Measurements from ENCODE around the gene QPCTL.
"Not testable (repeated sequence)": the region's sequence is repeated elsewhere in the genome, so short reads cannot be mapped to it uniquely, and the experiment has no call there.

QPCTL gene

GRCh38 chr19:45693106-45693788 is 781 bp downstream of the QPCTL start:
- Mint-ChIP-seq H3K4me1 (ENCODE audit: low read depth) (peaks cover 48% of the 10 kb centered on the region), H3K27ac (peak overlapping the region; percentile 100), H3K4me3 (peak overlapping the region; percentile 92), H3K9me3 (no peaks in the 10 kb centered on the region), H3K27me3 (no peaks in the 10 kb centered on the region), H3K36me3 (ENCODE audit: low read depth) (peaks cover 59% of the 10 kb centered on the region)

GRCh38 chr19:45701676-45702075 is 9.2 kb downstream of the QPCTL start:
- no peaks in the 10 kb centered on the region for H3K27me3 Mint-ChIP-seq
- H3K36me3 Mint-ChIP-seq (ENCODE audit: low read depth), result peaks cover 35% of the 10 kb centered on the region
- H3K9me3 Mint-ChIP-seq, result no peaks in the 10 kb centered on the region
- H3K4me3 Mint-ChIP-seq, result no peak overlapping the region
- peaks cover 7% of the 10 kb centered on the region for H3K4me1 Mint-ChIP-seq (ENCODE audit: low read depth)
- H3K27ac Mint-ChIP-seq, result no peak overlapping the region

- peaks cover 30% of the 10 kb centered on the region for H3K36me3 Mint-ChIP-seq (ENCODE audit: low read depth)
- H3K9me3 Mint-ChIP-seq, result no peaks in the 10 kb centered on the region
- no peak overlapping the region for H3K4me3 Mint-ChIP-seq
- H3K4me1 Mint-ChIP-seq (ENCODE audit: low read depth), result peaks cover 3% of the 10 kb centered on the region
- H3K27ac Mint-ChIP-seq, result peak overlapping the region; percentile 11
- H3K27me3 Mint-ChIP-seq, result no peaks in the 10 kb centered on the region
These were observed 12.6 kb downstream of the QPCTL start for GRCh38 chr19:45705115-45705514.

- H3K4me3 Mint-ChIP-seq, result no peak overlapping the region
- no peaks in the 10 kb centered on the region for H3K27me3 Mint-ChIP-seq
- no peaks in the 10 kb centered on the region for H3K9me3 Mint-ChIP-seq
- no peak overlapping the region for H3K27ac Mint-ChIP-seq
- H3K4me1 Mint-ChIP-seq (ENCODE audit: low read depth), result peaks cover 8% of the 10 kb centered on the region
- H3K36me3 Mint-ChIP-seq (ENCODE audit: low read depth), result peaks cover 36% of the 10 kb centered on the region
These were observed 13.4 kb downstream of the QPCTL start for GRCh38 chr19:45705710-45706415.

GRCh38 chr19:45710356-45711130 is 18.1 kb downstream of the QPCTL start:
- Mint-ChIP-seq H3K4me1 (ENCODE audit: low read depth) (peaks cover 15% of the 10 kb centered on the region), H3K27ac (peak overlapping the region; percentile 81), H3K36me3 (ENCODE audit: low read depth) (peaks cover 25% of the 10 kb centered on the region), H3K4me3 (no peak overlapping the region), H3K27me3 (no peaks in the 10 kb centered on the region), H3K9me3 (no peaks in the 10 kb centered on the region)

GRCh38 chr19:45711851-45712698 is 19.6 kb downstream of the QPCTL start:
- Mint-ChIP-seq H3K27me3 (no peaks in the 10 kb centered on the region), H3K4me3 (no peak overlapping the region), H3K36me3 (ENCODE audit: low read depth) (peaks cover 25% of the 10 kb centered on the region), H3K4me1 (ENCODE audit: low read depth) (peaks cover 28% of the 10 kb centered on the region), H3K9me3 (no peaks in the 10 kb centered on the region), H3K27ac (no peak overlapping the region)

- peaks cover 32% of the 10 kb centered on the region for H3K4me1 Mint-ChIP-seq (ENCODE audit: low read depth)
- peaks cover 25% of the 10 kb centered on the region for H3K36me3 Mint-ChIP-seq (ENCODE audit: low read depth)
- H3K4me3 Mint-ChIP-seq, result no peak overlapping the region
- no peaks in the 10 kb centered on the region for H3K27me3 Mint-ChIP-seq
- H3K9me3 Mint-ChIP-seq, result no peaks in the 10 kb centered on the region
- H3K27ac Mint-ChIP-seq, result no peak overlapping the region
These were observed 20.2 kb downstream of the QPCTL start for GRCh38 chr19:45712699-45713067.

GRCh38 chr19:45713141-45713540 is 20.7 kb downstream of the QPCTL start:
- no peak overlapping the region for H3K4me3 Mint-ChIP-seq
- H3K9me3 Mint-ChIP-seq, result no peaks in the 10 kb centered on the region
- H3K36me3 Mint-ChIP-seq (ENCODE audit: low read depth), result peaks cover 25% of the 10 kb centered on the region
- H3K27me3 Mint-ChIP-seq, result no peaks in the 10 kb centered on the region
- peaks cover 36% of the 10 kb centered on the region for H3K4me1 Mint-ChIP-seq (ENCODE audit: low read depth)
- no peak overlapping the region for H3K27ac Mint-ChIP-seq

- Mint-ChIP-seq H3K4me1 (ENCODE audit: low read depth) (peaks cover 42% of the 10 kb centered on the region), H3K9me3 (no peaks in the 10 kb centered on the region), H3K27me3 (no peaks in the 10 kb centered on the region), H3K36me3 (ENCODE audit: low read depth) (peaks cover 32% of the 10 kb centered on the region), H3K27ac (peak overlapping the region; percentile 55), H3K4me3 (no peak overlapping the region)
These were observed 22.7 kb downstream of the QPCTL start for GRCh38 chr19:45715139-45715538.

- Mint-ChIP-seq H3K4me1 (ENCODE audit: low read depth) (peaks cover 37% of the 10 kb centered on the region), H3K9me3 (no peaks in the 10 kb centered on the region), H3K27me3 (no peaks in the 10 kb centered on the region), H3K4me3 (peak overlapping the region; percentile 90), H3K27ac (peak overlapping the region; percentile 98), H3K36me3 (ENCODE audit: low read depth) (peaks cover 33% of the 10 kb centered on the region)
These were observed 24.1 kb downstream of the QPCTL start for GRCh38 chr19:45716359-45717130.

- peaks cover 37% of the 10 kb centered on the region for H3K4me1 Mint-ChIP-seq (ENCODE audit: low read depth)
- peak overlapping the region; percentile 90 for H3K4me3 Mint-ChIP-seq
- peaks cover 38% of the 10 kb centered on the region for H3K36me3 Mint-ChIP-seq (ENCODE audit: low read depth)
- H3K27me3 Mint-ChIP-seq, result no peaks in the 10 kb centered on the region
- no peaks in the 10 kb centered on the region for H3K9me3 Mint-ChIP-seq
- peak overlapping the region; percentile 98 for H3K27ac Mint-ChIP-seq
These were observed 24.9 kb downstream of the QPCTL start for GRCh38 chr19:45717131-45717982.

GRCh38 chr19:45717983-45718650 is 25.7 kb downstream of the QPCTL start:
- H3K9me3 Mint-ChIP-seq, result no peaks in the 10 kb centered on the region
- H3K27ac Mint-ChIP-seq, result peak overlapping the region; percentile 98
- peaks cover 38% of the 10 kb centered on the region for H3K4me1 Mint-ChIP-seq (ENCODE audit: low read depth)
- H3K27me3 Mint-ChIP-seq, result no peaks in the 10 kb centered on the region
- H3K36me3 Mint-ChIP-seq (ENCODE audit: low read depth), result peaks cover 37% of the 10 kb centered on the region
- peak overlapping the region; percentile 90 for H3K4me3 Mint-ChIP-seq

GRCh38 chr19:45720065-45720464 is 27.6 kb downstream of the QPCTL start:
- H3K9me3 Mint-ChIP-seq, H3K4me3 Mint-ChIP-seq, H3K27me3 Mint-ChIP-seq, H3K27ac Mint-ChIP-seq: not testable (repeated sequence)
- H3K4me1 Mint-ChIP-seq (ENCODE audit: low read depth), result peaks cover 36% of the 10 kb centered on the region
- peaks cover 30% of the 10 kb centered on the region for H3K36me3 Mint-ChIP-seq (ENCODE audit: low read depth)
